HEK293 (cell line): Measurements from ENCODE around the gene FGF3.

Experiments
- CTCF ChIA-PET: fragments of 350-600 bp; formaldehyde crosslinking; extraction: SDS; loops from one replicate; lab custom pipeline; 2021; ENCODE audit warnings: antibody characterized with exemption; lab: Yijun Ruan, JAX
- POLR2A ChIA-PET: fragments of 300-600 bp; formaldehyde crosslinking; extraction: SDS; loops from one replicate; lab custom pipeline; 2020; ENCODE audit warnings: antibody characterized with exemption, inconsistent platforms; lab: Yijun Ruan, JAX
- H3K27ac ChIP-seq: fragments of 200-500 bp; sonication (Bioruptor generic); 2 replicates; pipeline ENCODE4 v1.5.1; 2014; ENCODE audit warnings: low read depth, low read length, control low read depth, inconsistent platforms; ENCODE audit errors: extremely low read depth
- H3K36me3 ChIP-seq, 2 experiments: fragments of 200-500 bp in 1 of 2; sonication (Bioruptor generic) in 1 of 2; 1 replicate in 1 of 2; 2 replicates in 1 of 2; pipeline ENCODE4 v1.5.1; 2014 to 2017; ENCODE audit warnings: inconsistent platforms in 2 of 2, low read length in 2 of 2; ENCODE audit not compliant: control insufficient read depth in 2 of 2, insufficient read depth in 1 of 2
- H3K4me1 ChIP-seq: fragments of 200-500 bp; sonication (Bioruptor generic); 2 replicates; pipeline ENCODE4 v1.5.1; 2014; ENCODE audit warnings: mild to moderate bottlenecking, low read length, inconsistent platforms; ENCODE audit not compliant: control insufficient read depth, insufficient read depth
- H3K4me3 ChIP-seq: 2 replicates; pipeline ENCODE4 v1.5.1; 2011; ENCODE audit warnings: low read depth, mild to moderate bottlenecking, control low read depth, low read length, moderate library complexity
- H3K9me3 ChIP-seq: fragments of 200-500 bp; sonication (Bioruptor generic); 2 replicates; pipeline ENCODE4 v1.5.1; 2014; ENCODE audit warnings: low read depth, low read length, inconsistent platforms; ENCODE audit not compliant: control insufficient read depth, insufficient read depth
- FEZF1 ChIP-seq: fragments of 450-650 bp; formaldehyde crosslinking; IDR thresholded peaks from 2 replicates; pipeline ENCODE4 v1.5.1; 2016; ENCODE audit warnings: missing biosample characterization, missing genetic modification characterization
- KLF1 ChIP-seq: fragments of 450-650 bp; formaldehyde crosslinking; IDR thresholded peaks from 2 replicates; pipeline ENCODE4 v1.5.1; 2016; ENCODE audit warnings: missing biosample characterization, missing genetic modification characterization
- KLF16 ChIP-seq: fragments of 450-650 bp; formaldehyde crosslinking; IDR thresholded peaks from 2 replicates; pipeline ENCODE4 v1.5.1; 2017; ENCODE audit warnings: missing biosample characterization, missing genetic modification characterization
- RBAK ChIP-seq: fragments of 450-650 bp; formaldehyde crosslinking; IDR thresholded peaks from 2 replicates; pipeline ENCODE4 v1.5.1; 2016; ENCODE audit warnings: missing biosample characterization, missing genetic modification characterization
- YY1 ChIP-seq: fragments of 450-650 bp; formaldehyde crosslinking; IDR thresholded peaks from 2 replicates; pipeline ENCODE4 v1.5.1; 2018; ENCODE audit warnings: missing biosample characterization, missing genetic modification characterization
- ZBTB8A ChIP-seq: fragments of 450-650 bp; formaldehyde crosslinking; IDR thresholded peaks from 2 replicates; pipeline ENCODE4 v1.5.1; 2016; ENCODE audit warnings: missing biosample characterization, missing genetic modification characterization
- ZFP3 ChIP-seq: fragments of 450-650 bp; formaldehyde crosslinking; IDR thresholded peaks from 2 replicates; pipeline ENCODE4 v1.5.1; 2016; ENCODE audit warnings: low read depth, missing biosample characterization, missing genetic modification characterization
- ZNF324 ChIP-seq: fragments of 450-650 bp; formaldehyde crosslinking; IDR thresholded peaks from 2 replicates; pipeline ENCODE4 v1.5.1; 2016; ENCODE audit warnings: missing biosample characterization, missing genetic modification characterization
- ZNF629 ChIP-seq: fragments of 450-650 bp; formaldehyde crosslinking; IDR thresholded peaks from 2 replicates; pipeline ENCODE4 v1.5.1; 2017; ENCODE audit warnings: missing biosample characterization, missing genetic modification characterization
- ZSCAN16 ChIP-seq: fragments of 450-650 bp; formaldehyde crosslinking; IDR thresholded peaks from 2 replicates; pipeline ENCODE4 v1.5.1; 2016; ENCODE audit warnings: missing biosample characterization, missing genetic modification characterization
- TF ChIP-seq, protein P1 (sequence below): fragments of 450-650 bp; formaldehyde crosslinking; IDR thresholded peaks from 2 replicates; pipeline ENCODE4 v1.5.1; 2016; ENCODE audit warnings: missing biosample characterization, missing genetic modification characterization
- TF ChIP-seq, protein P2 (sequence below): fragments of 450-650 bp; formaldehyde crosslinking; IDR thresholded peaks from 2 replicates; pipeline ENCODE4 v1.5.1; 2017; ENCODE audit warnings: missing biosample characterization, missing genetic modification characterization
- TF ChIP-seq, protein P3 (sequence below): fragments of 450-650 bp; formaldehyde crosslinking; IDR thresholded peaks from 2 replicates; pipeline ENCODE4 v1.5.1; 2016; ENCODE audit warnings: missing biosample characterization, missing genetic modification characterization
- TF ChIP-seq, protein P4 (sequence below): fragments of 450-650 bp; formaldehyde crosslinking; IDR thresholded peaks from 2 replicates; pipeline ENCODE4 v1.5.1; 2016; ENCODE audit warnings: missing biosample characterization, missing genetic modification characterization
- TF ChIP-seq, protein P5 (sequence below): fragments of 450-650 bp; formaldehyde crosslinking; IDR thresholded peaks from 2 replicates; pipeline ENCODE4 v1.5.1; 2016; ENCODE audit warnings: missing biosample characterization, missing genetic modification characterization

FGF3 gene

DNA sequence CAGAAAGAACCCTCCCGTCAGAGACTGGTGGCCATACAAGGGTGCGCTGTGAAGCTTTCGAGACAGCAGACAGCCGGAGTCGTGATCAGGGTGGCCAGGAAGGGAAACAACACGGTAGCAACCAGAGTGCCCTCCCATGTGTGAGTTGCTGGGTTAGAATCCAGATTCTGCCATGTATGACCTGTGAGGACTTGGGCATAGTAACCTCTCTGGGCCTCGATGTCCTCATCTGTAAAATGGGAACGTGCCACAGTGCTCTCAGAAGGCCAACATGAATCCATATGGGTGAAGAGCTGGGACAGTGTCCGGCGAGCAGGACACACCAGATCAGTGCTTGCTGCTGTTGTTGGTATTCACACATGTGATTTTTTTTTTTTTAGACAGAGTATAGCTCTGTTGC is 7.6 kb upstream of the FGF3 start:
- Histone ChIP-seq H3K27ac (no peak overlapping the region), H3K4me1 (no peaks in the 10 kb centered on the region), H3K36me3 (no peaks in the 10 kb centered on the region), H3K4me3 (no peak overlapping the region), H3K9me3 (no peaks in the 10 kb centered on the region)
- TF ChIP-seq ZNF629 (tag by site-specific recombination) (no peak), YY1 (tag by site-specific recombination) (no peak), ZFP3 (no peak), ZBTB8A (tag by site-specific recombination) (no peak), FEZF1 (tag by site-specific recombination) (no peak), KLF16 (tag by site-specific recombination) (no peak), RBAK (tag by site-specific recombination) (no peak), KLF1 (tag by site-specific recombination) (no peak), ZNF324 (tag by site-specific recombination) (no peak), ZSCAN16 (no peak)
- TF ChIP-seq, protein P1, sequence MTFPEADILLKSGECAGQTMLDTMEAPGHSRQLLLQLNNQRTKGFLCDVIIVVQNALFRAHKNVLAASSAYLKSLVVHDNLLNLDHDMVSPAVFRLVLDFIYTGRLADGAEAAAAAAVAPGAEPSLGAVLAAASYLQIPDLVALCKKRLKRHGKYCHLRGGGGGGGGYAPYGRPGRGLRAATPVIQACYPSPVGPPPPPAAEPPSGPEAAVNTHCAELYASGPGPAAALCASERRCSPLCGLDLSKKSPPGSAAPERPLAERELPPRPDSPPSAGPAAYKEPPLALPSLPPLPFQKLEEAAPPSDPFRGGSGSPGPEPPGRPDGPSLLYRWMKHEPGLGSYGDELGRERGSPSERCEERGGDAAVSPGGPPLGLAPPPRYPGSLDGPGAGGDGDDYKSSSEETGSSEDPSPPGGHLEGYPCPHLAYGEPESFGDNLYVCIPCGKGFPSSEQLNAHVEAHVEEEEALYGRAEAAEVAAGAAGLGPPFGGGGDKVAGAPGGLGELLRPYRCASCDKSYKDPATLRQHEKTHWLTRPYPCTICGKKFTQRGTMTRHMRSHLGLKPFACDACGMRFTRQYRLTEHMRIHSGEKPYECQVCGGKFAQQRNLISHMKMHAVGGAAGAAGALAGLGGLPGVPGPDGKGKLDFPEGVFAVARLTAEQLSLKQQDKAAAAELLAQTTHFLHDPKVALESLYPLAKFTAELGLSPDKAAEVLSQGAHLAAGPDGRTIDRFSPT (tag by site-specific recombination) = no peak
- TF ChIP-seq, protein P2, sequence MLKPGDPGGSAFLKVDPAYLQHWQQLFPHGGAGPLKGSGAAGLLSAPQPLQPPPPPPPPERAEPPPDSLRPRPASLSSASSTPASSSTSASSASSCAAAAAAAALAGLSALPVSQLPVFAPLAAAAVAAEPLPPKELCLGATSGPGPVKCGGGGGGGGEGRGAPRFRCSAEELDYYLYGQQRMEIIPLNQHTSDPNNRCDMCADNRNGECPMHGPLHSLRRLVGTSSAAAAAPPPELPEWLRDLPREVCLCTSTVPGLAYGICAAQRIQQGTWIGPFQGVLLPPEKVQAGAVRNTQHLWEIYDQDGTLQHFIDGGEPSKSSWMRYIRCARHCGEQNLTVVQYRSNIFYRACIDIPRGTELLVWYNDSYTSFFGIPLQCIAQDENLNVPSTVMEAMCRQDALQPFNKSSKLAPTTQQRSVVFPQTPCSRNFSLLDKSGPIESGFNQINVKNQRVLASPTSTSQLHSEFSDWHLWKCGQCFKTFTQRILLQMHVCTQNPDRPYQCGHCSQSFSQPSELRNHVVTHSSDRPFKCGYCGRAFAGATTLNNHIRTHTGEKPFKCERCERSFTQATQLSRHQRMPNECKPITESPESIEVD (tag by site-specific recombination) = no peak
- TF ChIP-seq, protein P3, sequence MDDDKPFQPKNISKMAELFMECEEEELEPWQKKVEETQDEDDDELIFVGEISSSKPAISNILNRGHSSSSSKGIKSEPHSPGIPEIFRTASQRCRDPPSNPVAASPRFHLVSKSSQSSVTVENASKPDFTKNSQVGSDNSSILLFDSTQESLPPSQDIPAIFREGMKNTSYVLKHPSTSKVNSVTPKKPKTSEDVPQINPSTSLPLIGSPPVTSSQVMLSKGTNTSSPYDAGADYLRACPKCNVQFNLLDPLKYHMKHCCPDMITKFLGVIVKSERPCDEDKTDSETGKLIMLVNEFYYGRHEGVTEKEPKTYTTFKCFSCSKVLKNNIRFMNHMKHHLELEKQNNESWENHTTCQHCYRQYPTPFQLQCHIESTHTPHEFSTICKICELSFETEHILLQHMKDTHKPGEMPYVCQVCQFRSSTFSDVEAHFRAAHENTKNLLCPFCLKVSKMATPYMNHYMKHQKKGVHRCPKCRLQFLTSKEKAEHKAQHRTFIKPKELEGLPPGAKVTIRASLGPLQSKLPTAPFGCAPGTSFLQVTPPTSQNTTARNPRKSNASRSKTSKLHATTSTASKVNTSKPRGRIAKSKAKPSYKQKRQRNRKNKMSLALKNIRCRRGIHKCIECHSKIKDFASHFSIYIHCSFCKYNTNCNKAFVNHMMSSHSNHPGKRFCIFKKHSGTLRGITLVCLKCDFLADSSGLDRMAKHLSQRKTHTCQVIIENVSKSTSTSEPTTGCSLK = no peak
- TF ChIP-seq, protein P4, sequence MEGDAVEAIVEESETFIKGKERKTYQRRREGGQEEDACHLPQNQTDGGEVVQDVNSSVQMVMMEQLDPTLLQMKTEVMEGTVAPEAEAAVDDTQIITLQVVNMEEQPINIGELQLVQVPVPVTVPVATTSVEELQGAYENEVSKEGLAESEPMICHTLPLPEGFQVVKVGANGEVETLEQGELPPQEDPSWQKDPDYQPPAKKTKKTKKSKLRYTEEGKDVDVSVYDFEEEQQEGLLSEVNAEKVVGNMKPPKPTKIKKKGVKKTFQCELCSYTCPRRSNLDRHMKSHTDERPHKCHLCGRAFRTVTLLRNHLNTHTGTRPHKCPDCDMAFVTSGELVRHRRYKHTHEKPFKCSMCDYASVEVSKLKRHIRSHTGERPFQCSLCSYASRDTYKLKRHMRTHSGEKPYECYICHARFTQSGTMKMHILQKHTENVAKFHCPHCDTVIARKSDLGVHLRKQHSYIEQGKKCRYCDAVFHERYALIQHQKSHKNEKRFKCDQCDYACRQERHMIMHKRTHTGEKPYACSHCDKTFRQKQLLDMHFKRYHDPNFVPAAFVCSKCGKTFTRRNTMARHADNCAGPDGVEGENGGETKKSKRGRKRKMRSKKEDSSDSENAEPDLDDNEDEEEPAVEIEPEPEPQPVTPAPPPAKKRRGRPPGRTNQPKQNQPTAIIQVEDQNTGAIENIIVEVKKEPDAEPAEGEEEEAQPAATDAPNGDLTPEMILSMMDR = no peak
- TF ChIP-seq, protein P5, sequence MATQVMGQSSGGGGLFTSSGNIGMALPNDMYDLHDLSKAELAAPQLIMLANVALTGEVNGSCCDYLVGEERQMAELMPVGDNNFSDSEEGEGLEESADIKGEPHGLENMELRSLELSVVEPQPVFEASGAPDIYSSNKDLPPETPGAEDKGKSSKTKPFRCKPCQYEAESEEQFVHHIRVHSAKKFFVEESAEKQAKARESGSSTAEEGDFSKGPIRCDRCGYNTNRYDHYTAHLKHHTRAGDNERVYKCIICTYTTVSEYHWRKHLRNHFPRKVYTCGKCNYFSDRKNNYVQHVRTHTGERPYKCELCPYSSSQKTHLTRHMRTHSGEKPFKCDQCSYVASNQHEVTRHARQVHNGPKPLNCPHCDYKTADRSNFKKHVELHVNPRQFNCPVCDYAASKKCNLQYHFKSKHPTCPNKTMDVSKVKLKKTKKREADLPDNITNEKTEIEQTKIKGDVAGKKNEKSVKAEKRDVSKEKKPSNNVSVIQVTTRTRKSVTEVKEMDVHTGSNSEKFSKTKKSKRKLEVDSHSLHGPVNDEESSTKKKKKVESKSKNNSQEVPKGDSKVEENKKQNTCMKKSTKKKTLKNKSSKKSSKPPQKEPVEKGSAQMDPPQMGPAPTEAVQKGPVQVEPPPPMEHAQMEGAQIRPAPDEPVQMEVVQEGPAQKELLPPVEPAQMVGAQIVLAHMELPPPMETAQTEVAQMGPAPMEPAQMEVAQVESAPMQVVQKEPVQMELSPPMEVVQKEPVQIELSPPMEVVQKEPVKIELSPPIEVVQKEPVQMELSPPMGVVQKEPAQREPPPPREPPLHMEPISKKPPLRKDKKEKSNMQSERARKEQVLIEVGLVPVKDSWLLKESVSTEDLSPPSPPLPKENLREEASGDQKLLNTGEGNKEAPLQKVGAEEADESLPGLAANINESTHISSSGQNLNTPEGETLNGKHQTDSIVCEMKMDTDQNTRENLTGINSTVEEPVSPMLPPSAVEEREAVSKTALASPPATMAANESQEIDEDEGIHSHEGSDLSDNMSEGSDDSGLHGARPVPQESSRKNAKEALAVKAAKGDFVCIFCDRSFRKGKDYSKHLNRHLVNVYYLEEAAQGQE (tag by site-specific recombination) = no peak
- POLR2A ChIA-PET = no interaction called here
- CTCF ChIA-PET = interaction anchor here (0.9 kb wide), 1 partner anchor 92 kb away, joined by 3 read pairs; no protein-coding TSS in a partner anchor
